GM12878 (cell line): ENCODE data around the gene CD300H.

ENCODE experiments used
- BHLHE40 ChIP-seq, 2 experiments: fragments of 450-650 bp in 1 of 2; IDR thresholded peaks; 2 replicates each; pipeline ENCODE4 v1.6.1; 2011 to 2017; ENCODE audit warnings: low read depth in 2 of 2, borderline replicate concordance in 1 of 2, improper control_type of control experiment in 1 of 2, low read length in 1 of 2, mild to moderate bottlenecking in 1 of 2
- CHD4 ChIP-seq: fragments of 200-600 bp; sonication (generic); IDR thresholded peaks from 2 replicates; pipeline ENCODE4 v1.6.1; 2016; ENCODE audit warnings: mild to moderate bottlenecking
- EGR1 ChIP-seq, 2 experiments: IDR thresholded peaks; 1 replicate in 1 of 2; 2 replicates in 1 of 2; pipeline ENCODE4 v1.6.1; 2011 to 2012; ENCODE audit warnings: low read depth in 2 of 2, low read length in 2 of 2, borderline replicate concordance in 1 of 2, mild to moderate bottlenecking in 1 of 2, moderate library complexity in 1 of 2
- EP300 ChIP-seq, 2 experiments: fragments of 150-350 bp in 1 of 2; IDR thresholded peaks; 2 replicates each; pipeline ENCODE4 v1.6.1; 2011 to 2012; ENCODE audit warnings: low read depth in 2 of 2, low read length in 2 of 2, borderline replicate concordance in 1 of 2, improper control_type of control experiment in 1 of 2, inconsistent platforms in 1 of 2; ENCODE audit not compliant: control insufficient read depth in 1 of 2
- ESRRA ChIP-seq: IDR thresholded peaks from 2 replicates; pipeline ENCODE4 v1.6.1; 2012; ENCODE audit warnings: mild to moderate bottlenecking, low read length, improper control_type of control experiment
- HDGF ChIP-seq: fragments of 450-650 bp; IDR thresholded peaks from 2 replicates; pipeline ENCODE4 v1.6.1; 2016; ENCODE audit warnings: antibody characterized with exemption
- POLR2A ChIP-seq: IDR thresholded peaks from 2 replicates; pipeline ENCODE4 v1.6.1; 2011; ENCODE audit warnings: low read depth, mild to moderate bottlenecking, low read length
- POLR2AphosphoS5 ChIP-seq: IDR thresholded peaks from 2 replicates; pipeline ENCODE4 v1.6.1; 2011; ENCODE audit warnings: mild to moderate bottlenecking, low read length, inconsistent platforms
- RAD21 ChIP-seq: IDR thresholded peaks from 2 replicates; pipeline ENCODE4 v1.6.1; 2011; ENCODE audit warnings: mild to moderate bottlenecking, low read depth, low read length, moderate library complexity; ENCODE audit not compliant: insufficient read depth
- RAD51 ChIP-seq: fragments of 450-650 bp; IDR thresholded peaks from 2 replicates; pipeline ENCODE4 v1.6.1; 2016; ENCODE audit warnings: moderate library complexity, mild to moderate bottlenecking, inconsistent platforms
- TCF12 ChIP-seq: IDR thresholded peaks from 2 replicates; pipeline ENCODE4 v1.6.1; 2011; ENCODE audit warnings: low read depth, mild to moderate bottlenecking, low read length
- ZBTB11 ChIP-seq: fragments of 450-650 bp; formaldehyde crosslinking; IDR thresholded peaks from 2 replicates; pipeline ENCODE4 v1.5.0; 2022; ENCODE audit warnings: mild to moderate bottlenecking, missing genetic modification characterization
- TF ChIP-seq, protein P1 (sequence below), 3 experiments: IDR thresholded peaks in 2 of 3; conservative IDR thresholded peaks in 1 of 3; 2 replicates each; pipeline ENCODE4 v1.5.1; 2011; ENCODE audit warnings: low read depth in 3 of 3, low read length in 3 of 3, mild to moderate bottlenecking in 3 of 3, control low read depth in 2 of 3, moderate library complexity in 2 of 3, inconsistent platforms in 1 of 3, mixed read lengths in 1 of 3; ENCODE audit not compliant: control insufficient read depth in 2 of 3, insufficient read depth in 1 of 3; ENCODE audit errors: extremely low read depth in 1 of 3

- TF ChIP-seq ZBTB11 (CRISPR knock-in tag) (no peak), CHD4 (no peak), RAD21 (no peak), ESRRA (no peak), POLR2AphosphoS5 (no peak), BHLHE40 (IDR thresholded peaks at IDR 0.05; ENCODE audit: borderline replicate concordance in 1 of 2, low read depth in 2 of 2, low read length in 1 of 2) (no peak), EP300 (IDR thresholded peaks at IDR 0.05; ENCODE audit: borderline replicate concordance in 1 of 2, control insufficient read depth in 1 of 2, low read depth in 2 of 2, low read length in 2 of 2) (no peak), EGR1 (IDR thresholded peaks at IDR 0.05; ENCODE audit: borderline replicate concordance in 1 of 2, low read depth in 2 of 2, low read length in 2 of 2) (no peak), POLR2A (no peak), TCF12 (no peak), HDGF (no peak), RAD51 (no peak)
- TF ChIP-seq, protein P1, sequence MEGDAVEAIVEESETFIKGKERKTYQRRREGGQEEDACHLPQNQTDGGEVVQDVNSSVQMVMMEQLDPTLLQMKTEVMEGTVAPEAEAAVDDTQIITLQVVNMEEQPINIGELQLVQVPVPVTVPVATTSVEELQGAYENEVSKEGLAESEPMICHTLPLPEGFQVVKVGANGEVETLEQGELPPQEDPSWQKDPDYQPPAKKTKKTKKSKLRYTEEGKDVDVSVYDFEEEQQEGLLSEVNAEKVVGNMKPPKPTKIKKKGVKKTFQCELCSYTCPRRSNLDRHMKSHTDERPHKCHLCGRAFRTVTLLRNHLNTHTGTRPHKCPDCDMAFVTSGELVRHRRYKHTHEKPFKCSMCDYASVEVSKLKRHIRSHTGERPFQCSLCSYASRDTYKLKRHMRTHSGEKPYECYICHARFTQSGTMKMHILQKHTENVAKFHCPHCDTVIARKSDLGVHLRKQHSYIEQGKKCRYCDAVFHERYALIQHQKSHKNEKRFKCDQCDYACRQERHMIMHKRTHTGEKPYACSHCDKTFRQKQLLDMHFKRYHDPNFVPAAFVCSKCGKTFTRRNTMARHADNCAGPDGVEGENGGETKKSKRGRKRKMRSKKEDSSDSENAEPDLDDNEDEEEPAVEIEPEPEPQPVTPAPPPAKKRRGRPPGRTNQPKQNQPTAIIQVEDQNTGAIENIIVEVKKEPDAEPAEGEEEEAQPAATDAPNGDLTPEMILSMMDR (IDR thresholded peaks at IDR 0.05 in 2 of 3, conservative IDR thresholded peaks at IDR 0.05 in 1 of 3; ENCODE audit: control insufficient read depth in 2 of 3, extremely low read depth in 1 of 3, insufficient read depth in 1 of 3, low read depth in 3 of 3, low read length in 3 of 3) = no peak
Observed at GRCh38 chr17:74571621-74572270, 4.4 kb upstream of the CD300H start.
